ENCODE results near the gene CHCHD3. TPM values are rescaled to one million over a fixed set of nuclear protein-coding genes. Genes with fewer than 3 reads are reported as not detected.

CHCHD3 gene
- polyA plus RNA-seq, 3 donors = 30.5 to 56.7 (median 48.8) TPM

GRCh38 chr7:132800522-132800921 lies 281.4 kb downstream of the CHCHD3 start:
- H2AFZ ChIP-seq (ENCODE audit: insufficient read depth, low read depth, low read length, poor library complexity, severe bottlenecking) = no peak overlapping the region
- H3K27me3 Mint-ChIP-seq (ENCODE audit: low read depth in 3 of 3) = peaks cover 0 to 1% (median 0%) of the 10 kb centered on the region in 3 donors
- WGBS (ENCODE audit: insufficient coverage) = no CpG with 5 or more reads among the region's 1 CpG

GRCh38 chr7:132799081-132799413 lies 282.8 kb downstream of the CHCHD3 start:
- no peak overlapping the region for H3K9ac ChIP-seq (ENCODE audit: insufficient read depth, low read length, poor library complexity, severe bottlenecking)

More at GRCh38 chr7:132800522-132800921, 281.4 kb downstream of the CHCHD3 start:
- H4K20me1 ChIP-seq (ENCODE audit: insufficient read depth, low read length) = no peaks in the 10 kb centered on the region
- no peaks in the 10 kb centered on the region for H3K79me2 ChIP-seq (ENCODE audit: insufficient read depth, low read length)
- H3K9me3 ChIP-seq (replicated peaks in 1 of 2; ENCODE audit: control insufficient read depth in 1 of 2, insufficient read depth in 1 of 2, low read length in 2 of 2) = no peaks in the 10 kb centered on the region
- no peaks in the 10 kb centered on the region for H3K4me1 Mint-ChIP-seq
- no peak for DNase-seq
- no peak overlapping the region for H3K4me3 ChIP-seq (replicated peaks in 1 of 3; ENCODE audit: low read depth in 2 of 3, low read length in 3 of 3)
- no peak overlapping the region for H3K27ac Mint-ChIP-seq
- peaks cover 0 to 12% of the 10 kb centered on the region in 2 donors for H3K36me3 ChIP-seq (replicated peaks in 1 of 2; ENCODE audit: control insufficient read depth in 1 of 2, insufficient read depth in 2 of 2, low read length in 2 of 2)
- H3K4me3 Mint-ChIP-seq = no peak overlapping the region
- no peaks in the 10 kb centered on the region for H3K4me1 ChIP-seq (ENCODE audit: control insufficient read depth in 1 of 2, insufficient read depth in 2 of 2, low read length in 2 of 2)
- no peak overlapping the region for H3K27ac ChIP-seq (ENCODE audit: low read depth in 1 of 2, low read length in 2 of 2)
- TF ChIP-seq, protein P1, sequence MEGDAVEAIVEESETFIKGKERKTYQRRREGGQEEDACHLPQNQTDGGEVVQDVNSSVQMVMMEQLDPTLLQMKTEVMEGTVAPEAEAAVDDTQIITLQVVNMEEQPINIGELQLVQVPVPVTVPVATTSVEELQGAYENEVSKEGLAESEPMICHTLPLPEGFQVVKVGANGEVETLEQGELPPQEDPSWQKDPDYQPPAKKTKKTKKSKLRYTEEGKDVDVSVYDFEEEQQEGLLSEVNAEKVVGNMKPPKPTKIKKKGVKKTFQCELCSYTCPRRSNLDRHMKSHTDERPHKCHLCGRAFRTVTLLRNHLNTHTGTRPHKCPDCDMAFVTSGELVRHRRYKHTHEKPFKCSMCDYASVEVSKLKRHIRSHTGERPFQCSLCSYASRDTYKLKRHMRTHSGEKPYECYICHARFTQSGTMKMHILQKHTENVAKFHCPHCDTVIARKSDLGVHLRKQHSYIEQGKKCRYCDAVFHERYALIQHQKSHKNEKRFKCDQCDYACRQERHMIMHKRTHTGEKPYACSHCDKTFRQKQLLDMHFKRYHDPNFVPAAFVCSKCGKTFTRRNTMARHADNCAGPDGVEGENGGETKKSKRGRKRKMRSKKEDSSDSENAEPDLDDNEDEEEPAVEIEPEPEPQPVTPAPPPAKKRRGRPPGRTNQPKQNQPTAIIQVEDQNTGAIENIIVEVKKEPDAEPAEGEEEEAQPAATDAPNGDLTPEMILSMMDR (IDR thresholded peaks at IDR 0.05) = no peak
- no peaks in the 10 kb centered on the region for H3K27me3 ChIP-seq (ENCODE audit: control insufficient read depth in 2 of 2, insufficient read depth in 2 of 2, low read length in 2 of 2)
- no peaks in the 10 kb centered on the region for H3K9me3 Mint-ChIP-seq
- no peak overlapping the region for H3K4me2 ChIP-seq (replicated peaks; ENCODE audit: extremely low read depth, low read length, poor library complexity, severe bottlenecking)
- no peak overlapping the region for H3K9ac ChIP-seq (ENCODE audit: insufficient read depth, low read length, poor library complexity, severe bottlenecking)
- intact Hi-C loops (cut with micrococcal nuclease) = no loop called here
- peaks cover 14% of the 10 kb centered on the region in 2 donors for H3K36me3 Mint-ChIP-seq

More at GRCh38 chr7:132799081-132799413, 282.8 kb downstream of the CHCHD3 start:
- TF ChIP-seq, protein P1 (IDR thresholded peaks at IDR 0.05) = no peak
- no peaks in the 10 kb centered on the region for H3K9me3 ChIP-seq (replicated peaks in 1 of 2; ENCODE audit: control insufficient read depth in 1 of 2, insufficient read depth in 1 of 2, low read length in 2 of 2)
- no peaks in the 10 kb centered on the region for H3K4me1 ChIP-seq (ENCODE audit: control insufficient read depth in 1 of 2, insufficient read depth in 2 of 2, low read length in 2 of 2)
- H3K27me3 ChIP-seq (ENCODE audit: control insufficient read depth in 2 of 2, insufficient read depth in 2 of 2, low read length in 2 of 2) = no peaks in the 10 kb centered on the region
- H3K79me2 ChIP-seq (ENCODE audit: insufficient read depth, low read length) = no peaks in the 10 kb centered on the region
- no peak for DNase-seq
- H3K36me3 ChIP-seq (replicated peaks in 1 of 2; ENCODE audit: control insufficient read depth in 1 of 2, insufficient read depth in 2 of 2, low read length in 2 of 2) = peaks cover 6 to 21% of the 10 kb centered on the region in 2 donors
- H3K4me3 ChIP-seq (replicated peaks in 1 of 3; ENCODE audit: low read depth in 2 of 3, low read length in 3 of 3) = no peak overlapping the region
- no peak overlapping the region for H3K27ac ChIP-seq (ENCODE audit: low read depth in 1 of 2, low read length in 2 of 2)
- Mint-ChIP-seq H3K36me3 (peaks cover 20 to 25% of the 10 kb centered on the region in 2 donors), H3K27ac (no peak overlapping the region), H3K4me3 (no peak overlapping the region), H3K4me1 (no peaks in the 10 kb centered on the region), H3K9me3 (no peaks in the 10 kb centered on the region), H3K27me3 (ENCODE audit: low read depth in 3 of 3) (peaks cover 0 to 1% (median 0%) of the 10 kb centered on the region in 3 donors)
- intact Hi-C loops (cut with micrococcal nuclease) = no loop called here
- no peak overlapping the region for H3K4me2 ChIP-seq (replicated peaks; ENCODE audit: extremely low read depth, low read length, poor library complexity, severe bottlenecking)
- no peak overlapping the region for H2AFZ ChIP-seq (ENCODE audit: insufficient read depth, low read depth, low read length, poor library complexity, severe bottlenecking)
- no peaks in the 10 kb centered on the region for H4K20me1 ChIP-seq (ENCODE audit: insufficient read depth, low read length)
